Endothelial cell of umbilical vein (primary cell): Measurements from ENCODE around the gene SH3RF3. TPM values are rescaled to one million over a fixed set of nuclear protein-coding genes. Genes with fewer than 3 reads are reported as not detected.

ENCODE experiments used
- BruUV-seq: library from RNA; stranded (reverse); fragments of 400-500 nt; replicated peaks from 2 replicates; lab custom pipeline; 2021; lab: Mats Ljungman, UMichigan
- CTCF ChIA-PET: fragments of 300-600, 350-600 bp; sonication (Branson Sonifier 250); formaldehyde crosslinking; loops from one replicate; lab custom pipeline; 2021; ENCODE audit warnings: antibody characterized with exemption, inconsistent platforms; lab: Charles Lee
- POLR2A ChIA-PET: fragments of 300-600, 350-600 bp; sonication (Branson Sonifier 250); formaldehyde crosslinking; loops from one replicate; lab custom pipeline; 2021; ENCODE audit warnings: antibody characterized with exemption, inconsistent platforms; lab: Charles Lee
- DNase-seq: peaks from one replicate; pipeline ENCODE4 v3.0.0-alpha.2; 2011; ENCODE audit warnings: low read depth, low spot score
- FAIRE-seq: peaks from 2 replicates; lab custom pipeline; 2011; peaks lifted over from hg19 to GRCh38; lab: Jason Lieb, UNC
- H2AFZ ChIP-seq: 2 replicates; pipeline ENCODE4 v1.6.0; 2012; ENCODE audit warnings: low read depth, low read length, control low read depth, inconsistent platforms
- H3K27ac ChIP-seq: 2 replicates; pipeline ENCODE4 v1.5.1; 2011; ENCODE audit warnings: low read depth, mild to moderate bottlenecking, control low read depth, low read length, moderate library complexity; ENCODE audit not compliant: insufficient read depth
- H3K27me3 ChIP-seq, 2 experiments: 2 replicates each; pipeline versions ENCODE4 v1.6.0 to v1.6.1; 2011; ENCODE audit warnings: low read length in 2 of 2, mixed read lengths in 1 of 2; ENCODE audit not compliant: control insufficient read depth in 2 of 2, insufficient read depth in 2 of 2
- H3K36me3 ChIP-seq, 2 experiments: 2 replicates in 1 of 2; 3 replicates in 1 of 2; pipeline ENCODE4 v1.5.1; 2011; ENCODE audit warnings: low read length in 2 of 2, mild to moderate bottlenecking in 1 of 2, moderate library complexity in 1 of 2; ENCODE audit not compliant: control insufficient read depth in 2 of 2, insufficient read depth in 2 of 2; ENCODE audit errors: extremely low read depth in 1 of 2
- H3K4me1 ChIP-seq: 3 replicates; pipeline ENCODE4 v1.5.1; 2011; ENCODE audit warnings: mild to moderate bottlenecking, low read length; ENCODE audit not compliant: control insufficient read depth, insufficient read depth; ENCODE audit errors: extremely low read depth
- H3K4me2 ChIP-seq: 2 replicates; pipeline ENCODE4 v1.6.1; 2011; ENCODE audit warnings: low read length, control low read depth, mixed read lengths; ENCODE audit not compliant: insufficient read depth
- H3K4me3 ChIP-seq, 3 experiments: fragments of 200-600 bp in 1 of 3; sonication (generic), shearing (Covaris generic) in 1 of 3; replicated peaks in 1 of 3; 2 replicates each; pipeline ENCODE4 v1.5.1; 2011 to 2016; ENCODE audit warnings: control low read depth in 3 of 3, low read length in 3 of 3, mild to moderate bottlenecking in 2 of 3, inconsistent platforms in 1 of 3, low read depth in 1 of 3, moderate library complexity in 1 of 3; ENCODE audit not compliant: insufficient read depth in 1 of 3
- H3K79me2 ChIP-seq: 2 replicates; pipeline ENCODE4 v1.6.0; 2012; ENCODE audit warnings: low read length, inconsistent platforms; ENCODE audit not compliant: control insufficient read depth, insufficient read depth
- H3K9ac ChIP-seq: replicated peaks from 2 replicates; pipeline ENCODE3; 2011; ENCODE audit warnings: low read length, control low read depth; ENCODE audit not compliant: insufficient read depth; ENCODE audit errors: extremely low read depth
- H3K9me1 ChIP-seq: replicated peaks from 3 replicates; pipeline ENCODE4 v1.6.0; 2011; ENCODE audit warnings: mild to moderate bottlenecking, low read length; ENCODE audit not compliant: control insufficient read depth, insufficient read depth; ENCODE audit errors: extremely low read depth
- H3K9me3 ChIP-seq: replicated peaks from 2 replicates; pipeline ENCODE4 v1.5.1; 2012; ENCODE audit warnings: low read length, inconsistent platforms; ENCODE audit not compliant: control insufficient read depth, insufficient read depth
- H4K20me1 ChIP-seq: replicated peaks from 2 replicates; pipeline ENCODE3; 2011; ENCODE audit warnings: mild to moderate bottlenecking, low read length; ENCODE audit not compliant: control insufficient read depth, insufficient read depth; ENCODE audit errors: extremely low read depth
- FOS ChIP-seq: IDR thresholded peaks from 2 replicates; pipeline ENCODE4 v1.6.1; 2011; ENCODE audit warnings: mild to moderate bottlenecking, low read length, moderate library complexity, borderline replicate concordance; ENCODE audit not compliant: insufficient read depth
- JUN ChIP-seq: IDR thresholded peaks from 2 replicates; pipeline ENCODE4 v1.6.1; 2011; ENCODE audit warnings: borderline replicate concordance, low read depth; ENCODE audit not compliant: insufficient read length, insufficient read depth
- MYC ChIP-seq: IDR thresholded peaks from one replicate; pipeline ENCODE4 v1.6.1; 2011; ENCODE audit warnings: mild to moderate bottlenecking, low read depth, low read length
- POLR2A ChIP-seq: IDR thresholded peaks from 2 replicates; pipeline ENCODE4 v1.6.1; 2012; ENCODE audit warnings: low read depth, mild to moderate bottlenecking, control low read depth, low read length
- dilution Hi-C: fragments of 300-500 bp; cut with MboI; formaldehyde crosslinking; loops from one replicate; pipeline ENCODE4 v1.15.0; 2019; ENCODE audit warnings: low sequenced_read_pairs; ENCODE audit not compliant: extremely low pct_ligation_motif_present
- intact Hi-C: fragments of 100-400 bp; cut with micrococcal nuclease; formaldehyde crosslinking; loops from one replicate; pipeline ENCODE4 v1.10.0; 2022
- polyA plus RNA-seq, 4 experiments: library from polyadenylated mRNA; depleted of rRNA in 3 of 4; stranded (reverse) in 3 of 4; unstranded in 1 of 4; fragments of >200 nt; gene quantifications; 2 replicates each; pipeline versions ENCODE4 v1.2.1 to v1.2.3, GENCODE V29; 2011 to 2012; ENCODE audit warnings: missing spikeins in 1 of 4
- total RNA-seq: library from RNA; stranded (reverse); gene quantifications from 2 replicates; pipeline ENCODE4 v1.2.3, GENCODE V29; 2021
- TF ChIP-seq, protein P1 (sequence below), 2 donors: IDR thresholded peaks; 1 replicate in 1 of 2; 2 replicates in 1 of 2; pipeline ENCODE4 v1.5.1; 2011; ENCODE audit warnings: low read length in 2 of 2, mild to moderate bottlenecking in 2 of 2, moderate library complexity in 2 of 2, control low read depth in 1 of 2, inconsistent platforms in 1 of 2, low read depth in 1 of 2; ENCODE audit not compliant: insufficient read depth in 1 of 2; ENCODE audit errors: extremely low read depth in 1 of 2
- TF ChIP-seq, protein P2 (sequence below): IDR thresholded peaks from 2 replicates; pipeline ENCODE4 v1.6.1; 2011; ENCODE audit not compliant: insufficient read depth, insufficient read length

The SH3RF3 gene
- total and polyA plus RNA-seq, 2 donors (not counting 3 experiments of a cell fraction or from before 2014, with no cell fraction given), result 3.8 to 14.7 TPM

DNA sequence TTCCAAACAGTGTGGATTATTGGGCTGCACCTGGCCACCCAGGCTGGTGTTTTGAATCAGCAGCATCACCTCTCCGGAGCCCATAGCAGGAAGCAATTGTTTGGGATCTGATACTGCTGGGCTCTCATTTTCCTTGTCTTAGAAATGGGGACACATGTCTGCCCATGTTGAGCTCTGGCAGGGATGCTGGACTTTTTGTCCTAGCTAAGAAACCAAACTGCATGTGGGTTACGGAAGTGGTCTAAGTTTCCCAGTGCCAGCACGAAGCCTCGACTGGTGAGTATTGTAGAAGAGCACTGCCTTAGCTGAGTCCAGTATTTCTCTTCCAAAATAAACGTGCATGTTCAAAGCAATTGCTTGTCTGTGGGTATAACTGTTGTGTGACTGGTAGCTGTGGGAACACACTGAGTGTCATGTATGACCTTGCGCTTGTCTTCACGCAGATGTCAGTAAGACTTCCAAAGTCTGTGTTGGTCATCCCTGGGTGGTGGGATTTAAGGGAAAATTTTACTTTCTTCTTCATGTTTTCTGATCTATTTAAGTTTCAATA, 43.6 kb downstream of the SH3RF3 start:
- ChIA-PET POLR2A (no interaction called here), CTCF (interaction anchor here (0.7 to 2.9 kb wide), 11 partner anchors 8 to 338 kb away, joined by 3 to 19 read pairs (median 5); partner anchors contain the start of gene SH3RF3)
- Histone ChIP-seq H3K4me2 (peak overlapping the region; percentile 61), H3K4me1 (peaks cover 58% of the 10 kb centered on the region), H3K9ac (peak overlapping the region; percentile 75), H4K20me1 (no peaks in the 10 kb centered on the region), H3K27ac (peak overlapping the region; percentile 90), H3K9me1 (no peaks in the 10 kb centered on the region), H3K4me3 (no peak overlapping the region), H3K27me3 (no peaks in the 10 kb centered on the region), H3K36me3 (no peaks in the 10 kb centered on the region), H3K79me2 (peaks cover 59% of the 10 kb centered on the region), H3K9me3 (no peaks in the 10 kb centered on the region), H2AFZ (no peak overlapping the region)
- no TSS peak for BruUV-seq
- FAIRE-seq, result peak; percentile 75
- intact Hi-C loops, result loop anchor here (1.0 to 2.0 kb wide), 6 partner anchors 7 to 160 kb away; no protein-coding TSS in a partner anchor
- peak; percentile 50 for DNase-seq
- dilution Hi-C loops, result no loop called here
- TF ChIP-seq FOS (no peak), POLR2A (no peak), MYC (no peak), JUN (no peak)
- TF ChIP-seq, protein P1, sequence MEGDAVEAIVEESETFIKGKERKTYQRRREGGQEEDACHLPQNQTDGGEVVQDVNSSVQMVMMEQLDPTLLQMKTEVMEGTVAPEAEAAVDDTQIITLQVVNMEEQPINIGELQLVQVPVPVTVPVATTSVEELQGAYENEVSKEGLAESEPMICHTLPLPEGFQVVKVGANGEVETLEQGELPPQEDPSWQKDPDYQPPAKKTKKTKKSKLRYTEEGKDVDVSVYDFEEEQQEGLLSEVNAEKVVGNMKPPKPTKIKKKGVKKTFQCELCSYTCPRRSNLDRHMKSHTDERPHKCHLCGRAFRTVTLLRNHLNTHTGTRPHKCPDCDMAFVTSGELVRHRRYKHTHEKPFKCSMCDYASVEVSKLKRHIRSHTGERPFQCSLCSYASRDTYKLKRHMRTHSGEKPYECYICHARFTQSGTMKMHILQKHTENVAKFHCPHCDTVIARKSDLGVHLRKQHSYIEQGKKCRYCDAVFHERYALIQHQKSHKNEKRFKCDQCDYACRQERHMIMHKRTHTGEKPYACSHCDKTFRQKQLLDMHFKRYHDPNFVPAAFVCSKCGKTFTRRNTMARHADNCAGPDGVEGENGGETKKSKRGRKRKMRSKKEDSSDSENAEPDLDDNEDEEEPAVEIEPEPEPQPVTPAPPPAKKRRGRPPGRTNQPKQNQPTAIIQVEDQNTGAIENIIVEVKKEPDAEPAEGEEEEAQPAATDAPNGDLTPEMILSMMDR (IDR thresholded peaks at IDR 0.05; ENCODE audit: extremely low read depth in 1 of 2, insufficient read depth in 1 of 2, low read depth in 1 of 2, low read length in 2 of 2), result no peak
- TF ChIP-seq, protein P2, sequence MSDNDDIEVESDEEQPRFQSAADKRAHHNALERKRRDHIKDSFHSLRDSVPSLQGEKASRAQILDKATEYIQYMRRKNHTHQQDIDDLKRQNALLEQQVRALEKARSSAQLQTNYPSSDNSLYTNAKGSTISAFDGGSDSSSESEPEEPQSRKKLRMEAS, result no peak
